Mucosa of descending colon (tissue), 3 donors: ENCODE results near the gene SLC48A1. TPM values are rescaled to one million over a fixed set of nuclear protein-coding genes. Genes with fewer than 3 reads are reported as not detected.
A peak's percentile ranks its signal among the peaks of the same experiment; 100 is the strongest.

Experiments
- ATAC-seq: fragments of 200-7000 bp; cut with Tn5 transposase; one replicate; pipeline ENCODE4 v1.9.1; 2020; ENCODE audit warnings: mild to moderate bottlenecking, moderate library complexity
- DNase-seq, 3 donors: peaks; one replicate each; pipeline ENCODE4 v3.0.0-alpha.2; 2020
- H3K36me3 ChIP-seq: fragments of 200-600 bp; one replicate; pipeline ENCODE4 v1.8.0; 2021; ENCODE audit warnings: low read depth, mild to moderate bottlenecking
- H3K4me1 ChIP-seq: fragments of 200-600 bp; one replicate; pipeline ENCODE4 v1.8.0; 2021; ENCODE audit warnings: low read depth, mild to moderate bottlenecking
- H3K4me3 ChIP-seq: fragments of 200-600 bp; one replicate; pipeline ENCODE4 v1.8.0; 2021; ENCODE audit warnings: mild to moderate bottlenecking
- H3K9me3 ChIP-seq: fragments of 200-600 bp; one replicate; pipeline ENCODE4 v1.8.0; 2021; ENCODE audit warnings: mild to moderate bottlenecking
- CTCF ChIP-seq: fragments of 200-600 bp; IDR thresholded peaks from one replicate; pipeline ENCODE4 v1.8.0; 2022; ENCODE audit warnings: antibody characterized with exemption, mild to moderate bottlenecking
- intact Hi-C, 2 donors: fragments of 100-400 bp; cut with DNase I in 1 of 2; cut with micrococcal nuclease in 1 of 2; formaldehyde crosslinking; loops; one replicate each; pipeline versions ENCODE4 v1.11.0 to v1.11.1; 2022; cut with DNase I, micrococcal nuclease
- total RNA-seq, 3 donors: library from RNA; stranded (reverse); fragmentation: NEBNext Ultra II Directional in 2 of 3; extraction: Animal tissue kit (Norgen Biotek cat#: 25700) in 2 of 3; gene quantifications; one replicate each; pipeline versions ENCODE4 v1.2.1 to v1.2.4, GENCODE V29; 2021 to 2023
- donor health status: DM: no; HTN: no; CAD: no; lungs with moderate emphysema.
- donor health status: DM: no; HTN: no; CAD: no.
- donor health status: DM: no; HTN: yes; CAD: no.

SLC48A1 gene
- total RNA-seq, 3 donors from 2014 or later: 17.2 to 35.4 (median 19.1) TPM

GRCh38 chr12:47758834-47759690, 14.0 kb upstream of the SLC48A1 start, which contains the start of gene RAPGEF3:
Gene RAPGEF3 (minus strand): TSS chr12:47758880. CDS start chr12:47758556, 324 bp downstream.
- TF ChIP-seq CTCF: peak; percentile 12
- ATAC-seq (peak; percentile 85), DNase-seq (peak; percentile 87 to 89 (median 89))
- Histone ChIP-seq H3K9me3 (no peaks in the 10 kb centered on the region), H3K36me3 (no peaks in the 10 kb centered on the region), H3K4me1 (peaks cover 32% of the 10 kb centered on the region), H3K4me3 (peak within 1 kb of the TSS; percentile 16)
- intact Hi-C loops: no loop called here

DNA sequence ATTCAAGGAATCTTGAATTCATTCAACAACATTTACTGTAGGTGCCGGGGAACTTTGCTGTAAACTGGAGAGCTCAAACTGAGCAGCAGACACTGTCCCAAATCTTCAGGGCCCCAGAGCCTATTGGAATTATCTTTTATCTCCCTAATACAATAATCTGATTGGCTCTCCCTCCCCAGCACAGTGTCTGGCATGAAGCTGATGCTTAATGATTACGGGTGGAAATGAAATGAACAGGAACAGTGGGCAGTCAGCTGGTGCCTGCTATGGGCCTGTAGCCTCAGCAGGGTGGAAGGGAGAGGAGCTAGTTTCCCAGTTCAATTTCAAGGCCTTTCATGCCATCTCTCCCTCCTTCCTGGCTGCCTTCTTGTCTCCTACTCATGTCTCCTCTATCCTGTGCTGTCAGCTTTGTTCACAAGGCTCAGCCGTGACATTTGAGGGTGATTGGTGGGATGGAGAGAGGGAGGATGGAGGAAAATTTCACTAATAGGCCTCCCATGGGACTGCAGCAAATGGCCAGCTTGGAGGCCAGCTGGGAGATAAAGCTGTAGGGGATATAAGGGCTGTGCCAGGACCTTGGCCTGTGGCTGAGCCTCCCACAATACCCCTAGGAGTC, 10.1 kb upstream of the SLC48A1 start:
- ATAC-seq: no peak
- TF ChIP-seq CTCF: no peak
- H3K9me3 ChIP-seq: no peaks in the 10 kb centered on the region
- H3K4me1 ChIP-seq: peaks cover 11% of the 10 kb centered on the region
- H3K36me3 ChIP-seq: no peaks in the 10 kb centered on the region
- H3K4me3 ChIP-seq: no peak overlapping the region
- no peak for DNase-seq
- intact Hi-C loops: no loop called here

DNA sequence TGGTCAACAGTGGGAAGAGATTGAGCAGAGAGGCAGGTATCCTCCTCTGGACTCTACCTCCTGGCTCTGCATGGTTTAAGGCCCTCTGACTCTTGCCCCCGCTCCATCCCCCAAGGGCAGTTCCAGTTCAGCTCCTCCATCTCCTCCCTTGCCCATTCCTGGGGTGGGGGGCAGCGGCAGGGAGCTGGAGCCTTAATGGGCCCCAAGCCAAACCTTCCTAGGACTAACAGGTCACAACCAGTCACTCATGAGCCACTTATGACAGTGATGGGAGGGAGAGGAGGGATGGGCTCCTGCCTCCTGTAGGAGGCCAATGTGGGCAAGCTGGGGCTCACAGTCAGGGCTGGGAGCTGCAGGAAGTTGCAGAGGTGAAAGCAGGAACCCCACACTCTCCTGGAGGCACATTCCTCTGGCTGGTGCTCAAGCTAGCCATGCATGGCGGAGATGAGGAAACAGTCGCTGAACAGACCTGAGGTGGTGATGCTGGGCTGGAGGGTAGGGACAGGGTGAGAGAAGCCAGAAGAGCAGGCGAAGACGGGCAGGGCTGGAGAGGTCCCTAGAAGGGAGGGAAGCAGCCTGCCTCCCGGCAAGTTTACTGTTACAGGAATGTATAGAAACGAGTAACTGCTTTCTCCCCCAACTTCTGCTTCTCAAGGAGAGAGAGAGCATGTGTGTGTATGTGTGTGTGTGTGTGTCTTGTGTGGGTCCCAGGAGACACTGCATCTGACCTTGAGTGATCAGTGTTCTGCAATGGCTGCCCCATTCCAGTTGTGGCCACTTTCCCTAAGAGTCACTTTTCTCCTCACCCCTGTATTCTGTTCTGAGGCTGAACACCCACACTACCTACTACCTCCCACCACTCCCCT, 9.3 kb upstream of the SLC48A1 start:
- TF ChIP-seq CTCF: no peak
- peak in 1 of 3 donors; percentile 38 for DNase-seq
- Histone ChIP-seq H3K4me1 (peaks cover 4% of the 10 kb centered on the region), H3K36me3 (no peaks in the 10 kb centered on the region), H3K9me3 (no peaks in the 10 kb centered on the region), H3K4me3 (no peak overlapping the region)
- ATAC-seq: no peak
- intact Hi-C loops: no loop called here

DNA sequence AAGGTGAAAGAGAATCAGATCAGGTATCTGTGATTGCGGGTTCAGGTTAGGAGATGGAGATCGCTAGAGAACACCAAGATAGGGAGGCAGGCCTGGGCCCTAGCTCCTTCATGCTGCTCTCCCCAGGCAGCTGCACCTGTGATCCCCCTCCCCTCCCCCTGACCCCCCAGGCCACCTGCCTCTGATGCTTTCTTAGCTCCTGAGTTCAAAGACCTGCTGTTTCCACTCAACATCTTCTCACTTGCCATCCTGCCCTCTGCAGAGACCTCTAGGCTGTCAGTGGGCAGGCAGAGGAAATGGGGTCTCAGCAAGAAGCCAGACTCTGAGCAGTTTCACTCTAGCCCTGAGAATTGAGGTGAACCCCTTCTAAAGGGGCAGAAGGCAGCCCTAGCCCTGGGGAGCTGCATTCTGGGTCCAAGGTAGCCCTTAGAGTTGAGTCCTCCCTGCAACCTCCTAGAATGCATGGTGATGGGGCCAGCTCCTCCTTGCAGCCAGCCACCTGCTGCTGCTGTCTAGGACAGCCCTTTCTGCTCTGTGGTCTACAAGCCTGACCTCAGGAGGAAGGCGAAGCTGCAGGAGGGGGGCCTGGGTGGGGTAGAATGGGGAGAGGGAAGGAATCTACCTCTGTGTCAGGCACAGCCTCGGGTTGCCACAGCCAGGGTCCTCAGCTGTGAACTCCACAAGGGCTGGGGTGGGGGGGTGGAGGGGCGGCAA, 6.4 kb upstream of the SLC48A1 start:
- Histone ChIP-seq H3K4me1 (no peaks in the 10 kb centered on the region), H3K36me3 (no peaks in the 10 kb centered on the region), H3K4me3 (no peak overlapping the region), H3K9me3 (no peaks in the 10 kb centered on the region)
- no peak for TF ChIP-seq CTCF
- DNase-seq (peak in 1 of 3 donors; percentile 19), ATAC-seq (peak; percentile 21)
- intact Hi-C loops: no loop called here

- intact Hi-C loops: no loop called here
- ATAC-seq (peak; percentile 84), DNase-seq (peak; percentile 56 to 83 (median 57))
- no peak overlapping the region for H3K4me3 ChIP-seq
- H3K9me3 ChIP-seq: no peaks in the 10 kb centered on the region
- no peaks in the 10 kb centered on the region for H3K4me1 ChIP-seq
- H3K36me3 ChIP-seq: no peaks in the 10 kb centered on the region
- peak; percentile 55 for TF ChIP-seq CTCF
Measured at GRCh38 chr12:47767216-47767724, 5.8 kb upstream of the SLC48A1 start.
